CD14-positive monocyte (primary cell): ENCODE measurements around the gene KRTAP21-3. TPM values are rescaled to one million over a fixed set of nuclear protein-coding genes. Genes with fewer than 3 reads are reported as not detected.

Experiments
- DNase-seq, 3 donors: peaks; one replicate each; pipeline ENCODE4 v3.0.0-alpha.2; 2011 to 2022
- H2AFZ ChIP-seq: 2 replicates; pipeline ENCODE4 v1.6.0; 2012; ENCODE audit warnings: mild to moderate bottlenecking, low read depth, low read length, inconsistent platforms; ENCODE audit not compliant: insufficient read depth, poor library complexity, severe bottlenecking
- H3K27ac ChIP-seq, 2 donors: 1 replicate in 1 of 2; 2 replicates in 1 of 2; pipeline ENCODE4 v1.5.1; 2012 to 2013; ENCODE audit warnings: low read length in 2 of 2, control low read depth in 1 of 2, inconsistent platforms in 1 of 2, low read depth in 1 of 2, mild to moderate bottlenecking in 1 of 2
- H3K27me3 ChIP-seq, 2 donors: one replicate each; pipeline versions ENCODE4 v1.6.0 to v1.6.1; 2011 to 2013; ENCODE audit warnings: low read length in 2 of 2; ENCODE audit not compliant: control insufficient read depth in 2 of 2, insufficient read depth in 2 of 2
- H3K36me3 ChIP-seq, 2 donors: replicated peaks in 1 of 2; 1 replicate in 1 of 2; 2 replicates in 1 of 2; pipeline versions ENCODE4 v1.5.1 to v1.6.1; 2012 to 2013; ENCODE audit warnings: low read length in 2 of 2, control low read depth in 1 of 2, inconsistent platforms in 1 of 2, mild to moderate bottlenecking in 1 of 2; ENCODE audit not compliant: insufficient read depth in 2 of 2, control insufficient read depth in 1 of 2
- H3K4me1 ChIP-seq, 2 donors: 1 replicate in 1 of 2; 2 replicates in 1 of 2; pipeline versions ENCODE4 v1.5.1 to v1.6.1; 2012 to 2013; ENCODE audit warnings: low read length in 2 of 2, control low read depth in 1 of 2, inconsistent platforms in 1 of 2, mild to moderate bottlenecking in 1 of 2, moderate library complexity in 1 of 2; ENCODE audit not compliant: insufficient read depth in 2 of 2, control insufficient read depth in 1 of 2
- H3K4me2 ChIP-seq: replicated peaks from 2 replicates; pipeline ENCODE3; 2012; ENCODE audit warnings: low read length, moderate library complexity, mild to moderate bottlenecking; ENCODE audit not compliant: poor library complexity, severe bottlenecking; ENCODE audit errors: extremely low read depth
- H3K4me3 ChIP-seq, 3 experiments: fragments of 200-600 bp in 1 of 3; sonication (generic) in 1 of 3; replicated peaks in 1 of 3; 1 replicate in 2 of 3; 2 replicates in 1 of 3; pipeline ENCODE4 v1.5.1; 2011 to 2013; ENCODE audit warnings: low read length in 3 of 3, mild to moderate bottlenecking in 3 of 3, control low read depth in 2 of 3, low read depth in 2 of 3, inconsistent platforms in 1 of 3, moderate library complexity in 1 of 3
- H3K79me2 ChIP-seq: 2 replicates; pipeline ENCODE4 v1.6.0; 2012; ENCODE audit warnings: mild to moderate bottlenecking, control low read depth, inconsistent platforms, low read length, moderate library complexity; ENCODE audit not compliant: insufficient read depth
- H3K9ac ChIP-seq: 2 replicates; pipeline ENCODE4 v1.6.0; 2017; ENCODE audit warnings: low read length, mild to moderate bottlenecking; ENCODE audit not compliant: insufficient read depth, poor library complexity, severe bottlenecking
- H3K9me3 ChIP-seq, 2 donors: replicated peaks in 1 of 2; 1 replicate in 1 of 2; 2 replicates in 1 of 2; pipeline versions ENCODE4 v1.5.1 to v1.6.1; 2012 to 2013; ENCODE audit warnings: low read length in 2 of 2, control low read depth in 1 of 2; ENCODE audit not compliant: control insufficient read depth in 1 of 2, insufficient read depth in 1 of 2
- H4K20me1 ChIP-seq: 2 replicates; pipeline ENCODE4 v1.6.0; 2012; ENCODE audit warnings: mild to moderate bottlenecking, low read length, control low read depth, moderate library complexity; ENCODE audit not compliant: insufficient read depth
- H3K27ac Mint-ChIP-seq, 7 donors: one replicate each; pipeline ENCODE4 v1.8.0; 2020; ENCODE audit warnings: mild to moderate bottlenecking in 7 of 7, mixed read lengths in 7 of 7, moderate library complexity in 6 of 7, inconsistent platforms in 2 of 7
- H3K27me3 Mint-ChIP-seq, 3 donors: one replicate each; pipeline ENCODE4 v1.8.0; 2021 to 2022; ENCODE audit warnings: low read depth in 3 of 3, mild to moderate bottlenecking in 3 of 3, mixed read lengths in 3 of 3, moderate library complexity in 3 of 3, inconsistent platforms in 1 of 3
- H3K36me3 Mint-ChIP-seq, 2 donors: one replicate each; pipeline ENCODE4 v1.8.0; 2020; ENCODE audit warnings: mixed read lengths in 2 of 2, inconsistent platforms in 1 of 2, mild to moderate bottlenecking in 1 of 2
- H3K4me1 Mint-ChIP-seq: one replicate; pipeline ENCODE4 v1.8.0; 2020; ENCODE audit warnings: mild to moderate bottlenecking, mixed read lengths
- H3K4me3 Mint-ChIP-seq, 2 donors: one replicate each; pipeline ENCODE4 v1.8.0; 2020; ENCODE audit warnings: mild to moderate bottlenecking in 2 of 2, mixed read lengths in 2 of 2, moderate library complexity in 1 of 2
- H3K9me3 Mint-ChIP-seq, 7 donors: one replicate each; pipeline ENCODE4 v1.8.0; 2020 to 2022; ENCODE audit warnings: mixed read lengths in 7 of 7, mild to moderate bottlenecking in 6 of 7, moderate library complexity in 6 of 7, inconsistent platforms in 2 of 7
- CTCF ChIP-seq: fragments of 200-600 bp; IDR thresholded peaks from one replicate; pipeline ENCODE4 v1.8.0; 2022; ENCODE audit warnings: antibody characterized with exemption, mild to moderate bottlenecking
- WGBS: methylation state at CpG from one replicate; pipeline ENCODE4 v1.1.5; 2013; ENCODE audit warnings: missing lambda C conversion rate; ENCODE audit not compliant: insufficient coverage; 5-methylcytosine and 5-hydroxymethylcytosine counted together
- intact Hi-C, 2 donors: fragments of 100-400 bp; cut with micrococcal nuclease; formaldehyde crosslinking; loops; one replicate each; pipeline versions ENCODE4 v1.15.0 to v1.15.1; 2023
- polyA plus RNA-seq, 3 donors: library from polyadenylated mRNA; depleted of rRNA in 1 of 3; unstranded in 2 of 3; stranded (reverse) in 1 of 3; fragments of 300-500 nt in 2 of 3; fragments of >200 nt in 1 of 3; fragmentation: Illumina TruSeq in 2 of 3; gene quantifications; 1 replicate in 2 of 3; 2 replicates in 1 of 3; pipeline ENCODE4 v1.2.3, GENCODE V29; 2012 to 2021

The KRTAP21-3 gene
- polyA plus RNA-seq, 3 donors = not detected

- Histone ChIP-seq H3K27ac (no peak within 1 kb of the TSS), H3K4me1 (no peaks in the 10 kb centered on the region), H3K9me3 (peaks cover 3 to 6% of the 10 kb centered on the region in 2 donors), H3K36me3 (no peaks in the 10 kb centered on the region), H3K4me2 (no peak within 1 kb of the TSS), H3K9ac (no peak within 1 kb of the TSS), H2AFZ (no peak within 1 kb of the TSS), H4K20me1 (no peaks in the 10 kb centered on the region), H3K4me3 (no peak within 1 kb of the TSS), H3K27me3 (no peaks in the 10 kb centered on the region), H3K79me2 (no peaks in the 10 kb centered on the region)
- Mint-ChIP-seq H3K27ac (no peak within 1 kb of the TSS), H3K4me3 (no peak within 1 kb of the TSS), H3K9me3 (peaks cover 0 to 4% (median 0%) of the 10 kb centered on the region in 7 donors), H3K36me3 (no peaks in the 10 kb centered on the region), H3K4me1 (no peaks in the 10 kb centered on the region), H3K27me3 (no peaks in the 10 kb centered on the region)
- DNase-seq = no peak
- intact Hi-C loops = no loop called here
- TF ChIP-seq CTCF = no peak
Observed at GRCh38 chr21:30747159-30747558, 28.6 kb upstream of the KRTAP21-3 start, which contains the start of gene KRTAP21-2. Gene KRTAP21-2, minus strand, starts transcription at chr21:30747259. Its CDS starts 57 bp downstream, at chr21:30747202.

DNA sequence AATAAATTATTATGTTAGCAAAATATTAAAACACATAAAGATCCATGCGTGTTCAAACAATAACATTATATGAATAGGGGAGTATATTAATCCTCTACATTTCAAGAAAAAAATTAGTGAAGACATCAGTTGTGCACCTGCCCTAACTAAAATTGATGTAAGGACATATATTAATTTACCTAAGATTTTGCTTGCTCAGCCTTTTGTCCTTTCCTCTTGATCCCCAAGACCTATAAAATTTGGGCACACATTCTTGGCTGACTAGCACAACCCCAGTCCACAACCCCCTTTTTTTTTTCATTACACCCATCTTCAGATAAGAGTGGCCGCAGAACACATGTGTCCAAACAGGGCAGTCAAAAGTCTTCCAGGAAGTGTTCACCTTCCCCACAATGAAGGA is 21.9 kb upstream of the KRTAP21-3 start:
- H3K9me3 Mint-ChIP-seq = peaks cover 0 to 10% (median 4%) of the 10 kb centered on the region in 7 donors

More for the DNA sequence above, 21.9 kb upstream of the KRTAP21-3 start:
- no peaks in the 10 kb centered on the region for H3K79me2 ChIP-seq
- H3K4me1 Mint-ChIP-seq = no peaks in the 10 kb centered on the region
- no peak overlapping the region for H3K27ac Mint-ChIP-seq
- H3K27me3 ChIP-seq = no peaks in the 10 kb centered on the region
- no peak for DNase-seq
- no peak overlapping the region for H3K9ac ChIP-seq
- H3K27me3 Mint-ChIP-seq = peaks cover 0 to 1% (median 0%) of the 10 kb centered on the region in 3 donors
- no peak overlapping the region for H3K4me2 ChIP-seq
- no peak overlapping the region for H3K4me3 ChIP-seq
- H3K27ac ChIP-seq = no peak overlapping the region
- no peaks in the 10 kb centered on the region for H3K36me3 ChIP-seq
- intact Hi-C loops = no loop called here
- WGBS = no CpG with 5 or more reads among the region's 2 CpGs
- no peaks in the 10 kb centered on the region for H4K20me1 ChIP-seq
- H3K9me3 ChIP-seq = peaks cover 13 to 17% of the 10 kb centered on the region in 2 donors
- H3K4me1 ChIP-seq = no peaks in the 10 kb centered on the region
- no peak for TF ChIP-seq CTCF
- H3K36me3 Mint-ChIP-seq = no peaks in the 10 kb centered on the region
- H3K4me3 Mint-ChIP-seq = no peak overlapping the region
- no peak overlapping the region for H2AFZ ChIP-seq
